Measurements from ENCODE around the gene GPN1. TPM values are rescaled to one million over a fixed set of nuclear protein-coding genes. Genes with fewer than 3 reads are reported as not detected.
"Not testable (repeated sequence)": the region's sequence is repeated elsewhere in the genome, so short reads cannot be mapped to it uniquely, and the experiment has no call there.

Gene GPN1
- total RNA-seq, 1 donor from 2014 or later = 26.5 TPM

DNA sequence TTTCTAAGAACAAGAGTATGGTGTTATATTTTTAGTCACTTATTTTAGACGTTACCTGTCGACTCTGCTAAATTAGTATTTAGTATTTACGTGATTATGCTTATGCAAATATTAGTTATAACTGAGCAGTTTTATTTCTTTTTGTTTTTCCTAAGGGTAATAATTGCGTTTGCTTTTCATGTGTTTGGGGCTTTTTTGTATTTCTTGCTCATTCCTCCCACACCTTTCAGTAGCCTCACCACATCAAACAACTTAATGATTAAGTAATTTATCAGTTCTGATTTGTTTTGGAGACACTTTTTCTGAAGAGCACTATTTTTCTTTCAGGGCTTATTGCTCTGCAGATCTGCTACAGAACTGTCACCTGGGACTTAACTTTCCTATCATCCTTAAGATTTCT lies 42.4 kb downstream of the GPN1 start:
- Mint-ChIP-seq H3K27ac (ENCODE audit: unreplicated experiment) (no peak overlapping the region), H3K36me3 (ENCODE audit: low read depth) (peaks cover 23% of the 10 kb centered on the region), H3K4me1 (ENCODE audit: low read depth) (peaks cover 3% of the 10 kb centered on the region), H3K27me3 (ENCODE audit: low read depth) (no peaks in the 10 kb centered on the region), H3K4me3 (ENCODE audit: unreplicated experiment) (no peak overlapping the region), H3K9me3 (ENCODE audit: low read depth) (no peaks in the 10 kb centered on the region)
- TF ChIP-seq, protein P1, sequence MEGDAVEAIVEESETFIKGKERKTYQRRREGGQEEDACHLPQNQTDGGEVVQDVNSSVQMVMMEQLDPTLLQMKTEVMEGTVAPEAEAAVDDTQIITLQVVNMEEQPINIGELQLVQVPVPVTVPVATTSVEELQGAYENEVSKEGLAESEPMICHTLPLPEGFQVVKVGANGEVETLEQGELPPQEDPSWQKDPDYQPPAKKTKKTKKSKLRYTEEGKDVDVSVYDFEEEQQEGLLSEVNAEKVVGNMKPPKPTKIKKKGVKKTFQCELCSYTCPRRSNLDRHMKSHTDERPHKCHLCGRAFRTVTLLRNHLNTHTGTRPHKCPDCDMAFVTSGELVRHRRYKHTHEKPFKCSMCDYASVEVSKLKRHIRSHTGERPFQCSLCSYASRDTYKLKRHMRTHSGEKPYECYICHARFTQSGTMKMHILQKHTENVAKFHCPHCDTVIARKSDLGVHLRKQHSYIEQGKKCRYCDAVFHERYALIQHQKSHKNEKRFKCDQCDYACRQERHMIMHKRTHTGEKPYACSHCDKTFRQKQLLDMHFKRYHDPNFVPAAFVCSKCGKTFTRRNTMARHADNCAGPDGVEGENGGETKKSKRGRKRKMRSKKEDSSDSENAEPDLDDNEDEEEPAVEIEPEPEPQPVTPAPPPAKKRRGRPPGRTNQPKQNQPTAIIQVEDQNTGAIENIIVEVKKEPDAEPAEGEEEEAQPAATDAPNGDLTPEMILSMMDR (IDR thresholded peaks at IDR 0.05) = no peak
- DNase-seq (ENCODE audit: low spot score) = no peak

DNA sequence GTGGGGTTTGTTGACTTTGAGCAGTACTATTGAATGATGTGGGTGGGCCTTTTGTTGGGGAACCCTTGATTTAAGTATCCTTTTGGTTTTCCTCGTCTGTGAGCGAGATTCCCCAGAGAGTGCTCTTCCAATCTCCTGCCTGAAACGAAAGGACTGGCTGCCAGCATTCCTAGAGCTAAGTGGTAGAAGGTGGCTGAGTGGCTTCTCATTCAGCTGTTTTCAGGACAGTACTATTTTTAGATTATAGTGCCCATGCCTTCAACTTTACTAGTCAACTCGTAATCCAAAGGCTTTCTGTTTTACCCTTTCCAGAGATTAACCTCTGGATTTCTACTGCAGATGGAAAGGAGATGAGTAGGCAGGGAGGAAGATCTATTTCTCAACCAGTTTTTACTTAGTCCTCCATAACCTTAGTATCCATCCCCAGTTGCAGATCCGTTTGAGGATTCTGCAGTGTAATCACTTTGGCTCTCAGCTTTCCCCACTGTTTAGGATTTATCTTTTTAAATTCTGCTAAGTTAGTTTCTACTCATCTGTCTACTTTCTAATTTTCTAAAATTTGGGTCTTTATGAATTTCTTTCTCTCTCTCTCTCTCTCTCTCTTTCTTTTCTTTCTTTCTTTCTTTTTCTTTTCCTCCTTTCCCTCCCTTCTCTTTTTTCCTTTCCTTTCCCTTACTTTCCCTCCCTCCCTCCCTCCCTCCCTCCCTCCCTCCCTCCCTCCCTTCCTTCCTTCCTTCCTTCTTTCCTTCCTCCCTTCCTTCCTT lies 44.1 kb downstream of the GPN1 start:
- no peaks in the 10 kb centered on the region for H3K4me1 Mint-ChIP-seq (ENCODE audit: low read depth)
- H3K27ac Mint-ChIP-seq (ENCODE audit: unreplicated experiment) = no peak overlapping the region
- H3K27me3 Mint-ChIP-seq (ENCODE audit: low read depth) = no peaks in the 10 kb centered on the region
- H3K36me3 Mint-ChIP-seq (ENCODE audit: low read depth) = peaks cover 25% of the 10 kb centered on the region
- TF ChIP-seq, protein P1 (IDR thresholded peaks at IDR 0.05) = no peak
- no peak for DNase-seq (ENCODE audit: low spot score)
- no peak overlapping the region for H3K4me3 Mint-ChIP-seq (ENCODE audit: unreplicated experiment)
- H3K9me3 Mint-ChIP-seq (ENCODE audit: low read depth) = no peaks in the 10 kb centered on the region

DNA sequence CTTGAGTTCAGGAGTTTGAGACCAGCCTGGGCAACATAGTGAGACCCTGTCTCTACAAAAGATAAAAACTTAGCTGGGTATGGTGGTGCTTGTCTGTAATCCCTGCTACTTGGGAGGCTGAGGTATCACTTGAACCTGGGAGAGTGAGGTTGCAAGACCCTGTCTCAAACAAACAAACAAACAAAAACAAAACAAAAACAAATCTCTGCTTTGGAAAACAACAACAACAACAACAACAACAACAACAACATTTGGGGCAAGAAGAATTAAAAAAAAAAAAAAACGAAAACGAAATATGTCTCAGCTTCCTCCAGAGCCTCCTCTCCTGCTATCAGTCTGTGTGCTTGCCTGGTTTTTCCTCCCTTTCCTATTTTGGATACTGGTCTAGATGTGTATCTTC lies 51.7 kb downstream of the GPN1 start:
- H3K36me3 Mint-ChIP-seq (ENCODE audit: low read depth) = peaks cover 21% of the 10 kb centered on the region
- no peak for DNase-seq (ENCODE audit: low spot score)
- H3K27ac Mint-ChIP-seq (ENCODE audit: unreplicated experiment) = peak overlapping the region; percentile 99
- no peaks in the 10 kb centered on the region for H3K27me3 Mint-ChIP-seq (ENCODE audit: low read depth)
- no peak overlapping the region for H3K4me3 Mint-ChIP-seq (ENCODE audit: unreplicated experiment)
- peaks cover 35% of the 10 kb centered on the region for H3K4me1 Mint-ChIP-seq (ENCODE audit: low read depth)
- no peaks in the 10 kb centered on the region for H3K9me3 Mint-ChIP-seq (ENCODE audit: low read depth)
- TF ChIP-seq, protein P1 (IDR thresholded peaks at IDR 0.05) = no peak

DNA sequence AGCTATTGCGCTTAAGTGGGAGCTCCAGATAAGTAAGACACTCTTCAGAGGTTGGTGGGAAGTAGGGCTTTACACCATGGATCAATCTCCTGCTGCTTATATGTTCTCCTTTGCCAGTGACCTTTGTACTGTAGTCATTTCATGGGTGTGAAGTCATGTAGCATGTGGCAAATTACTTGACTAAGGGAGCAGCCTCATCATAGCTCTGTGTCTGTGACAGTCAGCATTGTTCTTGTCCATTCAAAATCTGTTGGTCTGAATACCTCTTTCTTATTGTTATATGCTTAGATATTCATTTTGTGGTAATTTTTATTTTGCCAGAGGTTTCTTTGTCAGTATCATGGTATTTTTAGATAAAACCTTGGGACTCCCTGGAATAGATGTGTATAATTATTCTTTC lies 53.0 kb downstream of the GPN1 start:
- peaks cover 21% of the 10 kb centered on the region for H3K36me3 Mint-ChIP-seq (ENCODE audit: low read depth)
- H3K9me3 Mint-ChIP-seq (ENCODE audit: low read depth) = no peaks in the 10 kb centered on the region
- no peaks in the 10 kb centered on the region for H3K27me3 Mint-ChIP-seq (ENCODE audit: low read depth)
- H3K4me1 Mint-ChIP-seq (ENCODE audit: low read depth) = peaks cover 35% of the 10 kb centered on the region
- peak overlapping the region; percentile 99 for H3K27ac Mint-ChIP-seq (ENCODE audit: unreplicated experiment)
- TF ChIP-seq, protein P1 (IDR thresholded peaks at IDR 0.05) = no peak
- DNase-seq (ENCODE audit: low spot score) = no peak
- H3K4me3 Mint-ChIP-seq (ENCODE audit: unreplicated experiment) = no peak overlapping the region

DNA sequence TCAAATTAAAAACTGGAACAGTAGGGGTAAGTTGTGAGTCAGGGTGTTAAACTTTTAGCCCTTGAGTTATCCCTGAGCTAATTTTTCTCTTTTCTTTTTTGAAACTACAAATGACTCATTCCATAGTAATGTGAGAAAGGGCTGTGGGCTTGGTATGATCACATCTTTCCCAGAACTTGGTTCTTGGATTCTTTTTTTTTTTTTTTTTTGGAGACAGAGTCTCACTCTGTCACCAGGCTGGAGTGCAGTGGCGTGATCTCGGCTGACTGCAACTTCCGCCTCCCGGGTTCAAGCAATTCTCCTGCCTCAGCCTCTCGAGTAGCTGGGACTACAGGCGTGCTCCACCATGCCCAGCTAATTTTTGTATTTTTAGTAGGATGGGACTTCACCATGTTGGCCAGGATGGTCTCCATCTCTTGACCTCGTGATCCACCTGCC lies 53.5 kb downstream of the GPN1 start:
- H3K27me3 Mint-ChIP-seq (ENCODE audit: low read depth); H3K9me3 Mint-ChIP-seq (ENCODE audit: low read depth); DNase-seq (ENCODE audit: low spot score); H3K4me3 Mint-ChIP-seq (ENCODE audit: unreplicated experiment): not testable (repeated sequence)
- Mint-ChIP-seq H3K27ac (ENCODE audit: unreplicated experiment) (peak overlapping the region; percentile 99), H3K36me3 (ENCODE audit: low read depth) (peaks cover 21% of the 10 kb centered on the region), H3K4me1 (ENCODE audit: low read depth) (peaks cover 35% of the 10 kb centered on the region)
